Measurements from ENCODE around the gene CTNNA3. TPM values are rescaled to one million over a fixed set of nuclear protein-coding genes. Genes with fewer than 3 reads are reported as not detected.

Gene CTNNA3
- polyA plus RNA-seq, 1 donor from 2014 or later, result 0.14 TPM

DNA sequence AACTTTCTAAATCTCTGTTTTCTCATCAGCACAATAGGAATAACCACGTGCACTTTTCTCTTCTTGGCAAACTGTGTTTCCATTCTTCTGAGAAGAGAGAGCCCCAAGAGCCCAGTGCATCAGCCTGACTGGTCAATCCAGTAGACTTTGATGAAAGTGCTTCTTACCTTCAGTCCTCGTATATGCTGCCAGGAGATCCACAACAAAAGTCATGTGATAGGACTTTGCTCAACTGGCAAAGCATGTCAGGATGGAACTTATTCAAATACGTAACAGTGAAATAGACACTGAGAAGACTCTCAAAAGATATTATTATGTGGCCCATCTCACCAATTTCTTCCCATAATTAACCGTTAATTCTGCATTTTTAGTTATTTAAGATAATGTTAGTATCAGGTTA lies 1801.6 kb downstream of the CTNNA3 start:
- no peaks in the 10 kb centered on the region for H3K9me2 ChIP-seq (ENCODE audit: insufficient read depth, low read length)
- no peak for TF ChIP-seq REST (IDR thresholded peaks at IDR 0.05; ENCODE audit: borderline replicate concordance)
- no peak for TF ChIP-seq RAD21 (conservative IDR thresholded peaks at IDR 0.05)
- no peak for TF ChIP-seq EP300 (conservative IDR thresholded peaks at IDR 0.05; ENCODE audit: poor library complexity, severe bottlenecking)
- no peak for TF ChIP-seq TAF1 (IDR thresholded peaks at IDR 0.05; ENCODE audit: low read depth)
- no peak for TF ChIP-seq MXI1 (conservative IDR thresholded peaks at IDR 0.05; ENCODE audit: poor library complexity, severe bottlenecking)
- TF ChIP-seq EZH2 (IDR thresholded peaks at IDR 0.05; ENCODE audit: borderline replicate concordance, insufficient read depth, low read length, poor library complexity, severe bottlenecking), result no peak
- no peak for TF ChIP-seq CTCF (IDR thresholded peaks at IDR 0.05; ENCODE audit: poor library complexity, severe bottlenecking)
- no peak for TF ChIP-seq SMC3 (conservative IDR thresholded peaks at IDR 0.05; ENCODE audit: poor library complexity)
- TF ChIP-seq POLR2AphosphoS5 (IDR thresholded peaks at IDR 0.05), result no peak
- no peaks in the 10 kb centered on the region for H4K20me1 ChIP-seq (ENCODE audit: insufficient read depth)
- H3K79me2 ChIP-seq (replicated peaks; ENCODE audit: insufficient read depth, low read length), result no peaks in the 10 kb centered on the region
- no peak overlapping the region for H3K27ac ChIP-seq (ENCODE audit: low read length)
- no peak overlapping the region for H3K4me3 ChIP-seq (ENCODE audit: low read length)
- H3K36me3 ChIP-seq (ENCODE audit: insufficient read depth, low read length), result no peaks in the 10 kb centered on the region
- no peaks in the 10 kb centered on the region for H3K27me3 ChIP-seq (ENCODE audit: insufficient read depth, low read depth, low read length)
- no peaks in the 10 kb centered on the region for H3K9me3 ChIP-seq (ENCODE audit: low read length)
- no peak overlapping the region for H3K9ac ChIP-seq (ENCODE audit: low read length)
- no peak overlapping the region for H2AFZ ChIP-seq (ENCODE audit: low read depth, low read length)
- no peaks in the 10 kb centered on the region for H3F3A ChIP-seq (ENCODE audit: insufficient read depth, low read length, poor library complexity, severe bottlenecking)
- H3K4me2 ChIP-seq (ENCODE audit: low read length), result no peak overlapping the region

- Histone ChIP-seq H4K20me1 (ENCODE audit: insufficient read depth) (no peaks in the 10 kb centered on the region), H3K9me3 (ENCODE audit: low read length) (no peaks in the 10 kb centered on the region), H3F3A (ENCODE audit: insufficient read depth, low read length, poor library complexity, severe bottlenecking) (no peaks in the 10 kb centered on the region), H3K9me2 (ENCODE audit: insufficient read depth, low read length) (no peaks in the 10 kb centered on the region), H3K79me2 (replicated peaks; ENCODE audit: insufficient read depth, low read length) (no peaks in the 10 kb centered on the region), H3K9ac (ENCODE audit: low read length) (no peak overlapping the region), H3K36me3 (ENCODE audit: insufficient read depth, low read length) (no peaks in the 10 kb centered on the region), H3K4me3 (ENCODE audit: low read length) (no peak overlapping the region), H2AFZ (ENCODE audit: low read depth, low read length) (no peak overlapping the region), H3K27me3 (ENCODE audit: insufficient read depth, low read depth, low read length) (no peaks in the 10 kb centered on the region), H3K27ac (ENCODE audit: low read length) (no peak overlapping the region), H3K4me2 (ENCODE audit: low read length) (no peak overlapping the region)
- TF ChIP-seq CTCF (IDR thresholded peaks at IDR 0.05; ENCODE audit: poor library complexity, severe bottlenecking), result no peak
- no peak for TF ChIP-seq EZH2 (IDR thresholded peaks at IDR 0.05; ENCODE audit: borderline replicate concordance, insufficient read depth, low read length, poor library complexity, severe bottlenecking)
- TF ChIP-seq POLR2AphosphoS5 (IDR thresholded peaks at IDR 0.05), result no peak
- TF ChIP-seq REST (IDR thresholded peaks at IDR 0.05; ENCODE audit: borderline replicate concordance), result no peak
- TF ChIP-seq TAF1 (IDR thresholded peaks at IDR 0.05; ENCODE audit: low read depth), result no peak
- TF ChIP-seq MXI1 (conservative IDR thresholded peaks at IDR 0.05; ENCODE audit: poor library complexity, severe bottlenecking), result no peak
- no peak for TF ChIP-seq EP300 (conservative IDR thresholded peaks at IDR 0.05; ENCODE audit: poor library complexity, severe bottlenecking)
- TF ChIP-seq RAD21 (conservative IDR thresholded peaks at IDR 0.05), result no peak
- no peak for TF ChIP-seq SMC3 (conservative IDR thresholded peaks at IDR 0.05; ENCODE audit: poor library complexity)
These were observed 1802.3 kb downstream of the CTNNA3 start for GRCh38 chr10:65893676-65894075.
